ENCODE measurements around the gene CCDC91.

DNA sequence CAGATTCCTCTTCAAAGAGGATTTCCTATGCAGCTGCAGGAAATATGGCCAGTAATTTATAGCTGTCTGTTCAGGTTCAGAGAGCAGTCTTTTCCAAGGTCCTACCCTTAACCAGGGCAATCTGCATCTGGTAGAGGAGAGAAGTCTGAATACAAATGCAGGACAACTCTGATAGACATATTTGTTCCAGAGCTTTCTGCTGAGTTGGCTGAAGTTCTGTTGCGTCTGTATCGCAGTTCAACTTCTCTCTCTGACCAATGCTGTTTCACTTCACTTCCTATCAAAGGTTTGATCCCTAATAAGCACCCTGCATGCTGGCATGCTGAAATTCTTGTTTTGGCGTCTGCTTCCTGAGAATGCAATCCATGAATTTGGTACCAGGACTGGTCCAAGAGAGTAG is 14.0 kb upstream of the CCDC91 start:
- TF ChIP-seq, protein P1, sequence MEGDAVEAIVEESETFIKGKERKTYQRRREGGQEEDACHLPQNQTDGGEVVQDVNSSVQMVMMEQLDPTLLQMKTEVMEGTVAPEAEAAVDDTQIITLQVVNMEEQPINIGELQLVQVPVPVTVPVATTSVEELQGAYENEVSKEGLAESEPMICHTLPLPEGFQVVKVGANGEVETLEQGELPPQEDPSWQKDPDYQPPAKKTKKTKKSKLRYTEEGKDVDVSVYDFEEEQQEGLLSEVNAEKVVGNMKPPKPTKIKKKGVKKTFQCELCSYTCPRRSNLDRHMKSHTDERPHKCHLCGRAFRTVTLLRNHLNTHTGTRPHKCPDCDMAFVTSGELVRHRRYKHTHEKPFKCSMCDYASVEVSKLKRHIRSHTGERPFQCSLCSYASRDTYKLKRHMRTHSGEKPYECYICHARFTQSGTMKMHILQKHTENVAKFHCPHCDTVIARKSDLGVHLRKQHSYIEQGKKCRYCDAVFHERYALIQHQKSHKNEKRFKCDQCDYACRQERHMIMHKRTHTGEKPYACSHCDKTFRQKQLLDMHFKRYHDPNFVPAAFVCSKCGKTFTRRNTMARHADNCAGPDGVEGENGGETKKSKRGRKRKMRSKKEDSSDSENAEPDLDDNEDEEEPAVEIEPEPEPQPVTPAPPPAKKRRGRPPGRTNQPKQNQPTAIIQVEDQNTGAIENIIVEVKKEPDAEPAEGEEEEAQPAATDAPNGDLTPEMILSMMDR (IDR thresholded peaks at IDR 0.05), result no peak
- no peak for TF ChIP-seq POLR2A (IDR thresholded peaks at IDR 0.05)
- TF ChIP-seq EP300 (IDR thresholded peaks at IDR 0.05), result no peak

All from suprapubic skin (tissue), 3 donors.